ENCODE measurements around the gene GPR17.

GRCh38 chr2:127685410-127686080 lies 39.6 kb downstream of the GPR17 start:
- TF ChIP-seq CTCF (IDR thresholded peaks at IDR 0.05) = no peak
- TF ChIP-seq POLR2A (IDR thresholded peaks at IDR 0.05) = no peak

Measured in heart left ventricle (tissue), 13 donors.